ENCODE data around the gene RGPD8.

GRCh38 chr2:112463256-112463655 is 29.8 kb upstream of the RGPD8 start:
- TF ChIP-seq CTCF (IDR thresholded peaks at IDR 0.05): no peak
- no peak for TF ChIP-seq EZH2 (IDR thresholded peaks at IDR 0.05; ENCODE audit: borderline replicate concordance, insufficient read depth, low read depth, low read length, poor library complexity, severe bottlenecking)
